Spinal cord (tissue), 10 donors: ENCODE measurements around the gene GAGE12J. TPM values are rescaled to one million over a fixed set of nuclear protein-coding genes. Genes with fewer than 3 reads are reported as not detected.
"Not testable (repeated sequence)": the region's sequence is repeated elsewhere in the genome, so short reads cannot be mapped to it uniquely, and the experiment has no call there.

Experiments
- DNase-seq, 6 donors: peaks; one replicate each; pipeline versions ENCODE4 v3.0.0 to v3.0.0-alpha.2; 2013 to 2015; ENCODE audit warnings: low spot score in 6 of 6, low read depth in 4 of 6
- H3K27ac ChIP-seq: one replicate; pipeline ENCODE4 v1.5.1; 2013; ENCODE audit warnings: low read depth, low read length, control low read depth
- H3K27me3 ChIP-seq: one replicate; pipeline ENCODE4 v1.6.1; 2013; ENCODE audit warnings: low read length; ENCODE audit not compliant: control insufficient read depth, insufficient read depth
- H3K36me3 ChIP-seq: one replicate; pipeline ENCODE4 v1.6.1; 2013; ENCODE audit warnings: low read length; ENCODE audit not compliant: control insufficient read depth, insufficient read depth
- H3K4me1 ChIP-seq: one replicate; pipeline ENCODE4 v1.6.1; 2013; ENCODE audit warnings: low read length; ENCODE audit not compliant: control insufficient read depth, insufficient read depth
- H3K4me3 ChIP-seq: one replicate; pipeline ENCODE4 v1.5.1; 2013; ENCODE audit warnings: low read depth, low read length, control low read depth
- H3K9me3 ChIP-seq: one replicate; pipeline ENCODE4 v1.6.1; 2013; ENCODE audit warnings: low read length; ENCODE audit not compliant: control insufficient read depth, insufficient read depth
- WGBS: methylation state at CpG from one replicate; pipeline ENCODE4 v1.1.5; 2013; ENCODE audit warnings: missing lambda C conversion rate; ENCODE audit not compliant: insufficient coverage; 5-methylcytosine and 5-hydroxymethylcytosine counted together
- polyA plus RNA-seq, 2 donors: library from polyadenylated mRNA; unstranded; fragments of 120-200 nt; gene quantifications; one replicate each; pipeline ENCODE4 v1.2.1, GENCODE V29; 2013; ENCODE audit not compliant: insufficient read length in 2 of 2
- total RNA-seq, 2 donors: library from RNA; depleted of rRNA in 1 of 2; stranded (reverse); fragments of 120-200 nt in 1 of 2; fragments of >200 nt in 1 of 2; gene quantifications; one replicate each; pipeline versions ENCODE4 v1.2.3 to v1.2.4, GENCODE V29; 2013 to 2014
- donor health status: healthy.

The GAGE12J gene
- total and polyA plus RNA-seq, 4 donors: not detected

DNA sequence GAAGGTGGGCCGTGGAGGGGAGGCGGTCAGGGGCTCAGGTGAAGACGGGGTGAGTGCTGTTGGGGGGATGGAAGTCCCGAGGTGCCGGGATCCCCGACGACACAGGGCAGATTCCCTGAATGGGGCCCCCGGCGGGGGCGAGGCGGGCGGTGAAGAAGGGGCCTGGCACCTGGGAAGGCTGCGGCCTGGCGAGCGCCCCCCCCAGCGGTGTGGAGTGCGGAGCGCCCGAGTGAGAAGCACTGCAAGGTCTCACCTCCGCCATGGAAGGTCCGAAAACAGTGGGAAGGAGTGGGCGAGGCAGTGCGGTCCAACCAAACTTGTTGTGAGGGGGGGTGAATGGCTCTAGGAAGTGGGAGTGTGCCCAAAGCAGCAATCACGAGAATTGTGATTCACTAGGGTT is 19.6 kb downstream of the GAGE12J start:
- H3K4me1 ChIP-seq, H3K4me3 ChIP-seq, H3K27me3 ChIP-seq, DNase-seq, H3K9me3 ChIP-seq, H3K36me3 ChIP-seq, H3K27ac ChIP-seq: not testable (repeated sequence)
- WGBS: 68% methylated on average over 5 of the region's 24 CpGs

DNA sequence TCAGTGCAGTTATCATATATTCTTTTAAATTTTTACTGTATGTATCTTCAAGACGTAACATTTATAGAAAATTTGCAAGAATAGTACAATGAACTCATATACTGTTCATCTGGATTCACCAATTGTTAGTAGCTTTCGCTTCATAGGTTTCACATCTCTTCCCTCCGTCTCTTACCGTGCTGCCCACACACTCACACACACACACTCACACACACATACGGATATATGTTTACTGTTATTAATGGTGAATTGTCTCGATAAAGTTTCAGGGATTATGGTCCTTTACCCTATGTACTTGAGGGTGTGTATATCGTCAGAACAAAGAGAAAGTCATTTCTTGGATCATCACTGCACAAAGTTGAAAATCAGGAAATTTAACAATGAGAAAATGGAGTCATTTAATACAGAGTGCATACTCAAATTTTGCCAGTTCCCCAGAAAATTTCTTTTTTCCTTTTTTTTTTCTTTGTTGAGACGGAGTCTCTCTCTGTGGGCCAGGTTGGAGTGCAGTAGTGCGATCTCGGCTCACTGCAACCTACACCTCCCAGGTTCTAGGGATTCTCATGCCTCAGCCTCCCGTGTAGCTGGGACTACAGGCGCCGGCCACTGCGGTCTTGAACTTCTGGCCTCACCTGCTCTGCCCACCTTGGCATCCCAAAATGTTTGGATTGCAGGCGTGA is 22.8 kb downstream of the GAGE12J start:
- not testable (repeated sequence) for H3K9me3 ChIP-seq, H3K4me3 ChIP-seq, DNase-seq, H3K4me1 ChIP-seq, H3K36me3 ChIP-seq, H3K27me3 ChIP-seq, H3K27ac ChIP-seq
- WGBS: no CpG with 5 or more reads among the region's 15 CpGs

DNA sequence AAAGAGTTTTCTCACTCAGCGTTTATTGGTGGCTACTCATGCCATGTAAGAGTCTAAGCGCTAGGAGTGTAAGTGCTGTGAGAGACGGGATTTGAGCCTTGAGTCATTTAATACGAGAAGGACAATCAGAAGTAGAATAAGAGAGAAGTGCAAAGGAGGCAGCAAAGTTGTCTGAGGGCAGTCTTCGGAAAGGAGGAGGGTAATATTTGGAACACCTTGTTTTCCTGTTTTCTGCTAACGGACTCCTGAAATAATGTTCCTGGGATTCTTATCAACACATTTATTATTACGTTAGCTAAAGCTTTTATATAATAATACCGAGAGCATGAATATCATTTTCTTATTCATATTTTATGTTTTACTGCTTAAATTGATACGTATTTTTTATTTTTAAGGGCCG is 23.6 kb downstream of the GAGE12J start:
- not testable (repeated sequence) for H3K4me1 ChIP-seq, H3K36me3 ChIP-seq, DNase-seq, H3K27ac ChIP-seq, H3K27me3 ChIP-seq, H3K4me3 ChIP-seq, H3K9me3 ChIP-seq
- 73% methylated on average over 2 of the region's 10 CpGs for WGBS

DNA sequence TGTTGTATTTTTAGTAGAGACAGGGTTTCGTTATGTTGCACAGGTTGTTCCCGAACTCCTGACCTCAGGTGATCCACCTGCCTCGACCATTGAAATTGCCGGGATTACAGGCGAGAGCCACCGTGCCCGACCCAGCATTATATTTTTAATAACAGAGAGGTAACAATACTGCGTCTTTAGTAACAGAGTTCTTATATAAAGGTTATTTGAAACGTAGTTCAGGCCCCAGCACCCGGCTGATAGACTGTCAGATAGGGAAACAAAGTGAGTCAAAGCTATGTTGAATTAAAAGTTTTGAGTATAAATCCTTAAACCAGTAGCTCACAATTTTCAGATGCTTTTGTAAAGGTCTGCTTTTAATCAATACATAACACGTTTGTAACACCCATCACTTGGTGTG is 24.3 kb downstream of the GAGE12J start:
- H3K4me1 ChIP-seq, H3K27ac ChIP-seq, H3K9me3 ChIP-seq, H3K4me3 ChIP-seq, H3K36me3 ChIP-seq, H3K27me3 ChIP-seq: not testable (repeated sequence)
- 83% methylated on average over 6 of the region's 11 CpGs for WGBS
- DNase-seq: peak in 1 of 6 donors; percentile 8

Other genes starting within 250 kb of the GAGE12J start
- gene PRAF2, start 248.0 kb upstream of the GAGE12J start, total RNA-seq: 10 to 100 TPM in 1 of 2 donors, 1 to 10 TPM in 1; 7.3 to 16.1 TPM
- 100 to 1,000 TPM; 122 to 128 TPM for gene PRAF2, start 248.0 kb upstream of the GAGE12J start, polyA plus RNA-seq
- 10 to 100 TPM; 24.5 to 47.3 TPM for gene WDR45, start 242.2 kb upstream of the GAGE12J start, total RNA-seq
- gene WDR45, start 242.2 kb upstream of the GAGE12J start, polyA plus RNA-seq: 10 to 100 TPM; 42.2 to 49.0 TPM
- 10 to 100 TPM; 22.9 to 32.3 TPM for gene GPKOW, start 198.3 kb upstream of the GAGE12J start, total RNA-seq
- gene GPKOW, start 198.3 kb upstream of the GAGE12J start, polyA plus RNA-seq: 10 to 100 TPM; 34.2 to 35.6 TPM
- 1 to 10 TPM; 2.0 to 6.2 TPM for gene MAGIX, start 159.3 kb upstream of the GAGE12J start, total RNA-seq
- gene MAGIX, start 159.3 kb upstream of the GAGE12J start, polyA plus RNA-seq: 1 to 10 TPM; 5.5 to 6.0 TPM
- 10 to 100 TPM in 1 of 2 donors, 1 to 10 TPM in 1; 3.6 to 26.1 TPM for gene PLP2, start 150.1 kb upstream of the GAGE12J start, total RNA-seq
- gene PLP2, start 150.1 kb upstream of the GAGE12J start, polyA plus RNA-seq: 10 to 100 TPM; 11.9 to 22.8 TPM
- 1 to 10 TPM; 2.0 to 2.2 TPM for gene PRICKLE3, start 135.7 kb upstream of the GAGE12J start, total RNA-seq
- 1 to 10 TPM; 1.7 to 3.1 TPM for gene PRICKLE3, start 135.7 kb upstream of the GAGE12J start, polyA plus RNA-seq
- 100 to 1,000 TPM in 1 of 2 donors, 10 to 100 TPM in 1; 83.5 to 192 TPM for gene SYP, start 121.8 kb upstream of the GAGE12J start, total RNA-seq
- 100 to 1,000 TPM; 299 to 344 TPM for gene SYP, start 121.8 kb upstream of the GAGE12J start, polyA plus RNA-seq
- under 1 TPM; under 0.01 to 0.11 TPM for gene CACNA1F, start 88.7 kb upstream of the GAGE12J start, total RNA-seq
- under 1 TPM; 0.11 to 0.21 TPM for gene CACNA1F, start 88.7 kb upstream of the GAGE12J start, polyA plus RNA-seq
- gene CCDC22, start 86.6 kb upstream of the GAGE12J start, total RNA-seq: 1 to 10 TPM; 7.2 to 8.1 TPM
- 10 to 100 TPM; 20.6 to 21.2 TPM for gene CCDC22, start 86.6 kb upstream of the GAGE12J start, polyA plus RNA-seq
- gene FOXP3, start 57.3 kb upstream of the GAGE12J start, total RNA-seq: under 1 TPM in 1 of 2 donors, not detected in 1; 0.11 TPM
- 1 to 10 TPM; 1.2 to 1.3 TPM for gene FOXP3, start 57.3 kb upstream of the GAGE12J start, polyA plus RNA-seq
- 10 to 100 TPM; 13.3 to 13.4 TPM for gene PPP1R3F, start 52.2 kb upstream of the GAGE12J start, total RNA-seq
- 10 to 100 TPM; 24.1 to 25.1 TPM for gene PPP1R3F, start 52.2 kb upstream of the GAGE12J start, polyA plus RNA-seq
- gene GAGE10, start 18.4 kb upstream of the GAGE12J start, total RNA-seq: not detected
- not detected for gene GAGE10, start 18.4 kb upstream of the GAGE12J start, polyA plus RNA-seq
- gene GAGE13, start 9.5 kb downstream of the GAGE12J start, total RNA-seq: not detected
- not detected for gene GAGE13, start 9.5 kb downstream of the GAGE12J start, polyA plus RNA-seq
- gene GAGE12C, start 210.1 kb downstream of the GAGE12J start, total RNA-seq: not detected
- gene GAGE12C, start 210.1 kb downstream of the GAGE12J start, polyA plus RNA-seq: not detected
- not detected for gene GAGE12D, start 219.7 kb downstream of the GAGE12J start, total RNA-seq
- gene GAGE12D, start 219.7 kb downstream of the GAGE12J start, polyA plus RNA-seq: not detected
- not detected for gene GAGE12E, start 229.3 kb downstream of the GAGE12J start, total RNA-seq
- not detected for gene GAGE12E, start 229.3 kb downstream of the GAGE12J start, polyA plus RNA-seq
- not detected for gene GAGE12F, start 238.8 kb downstream of the GAGE12J start, total RNA-seq
- gene GAGE12F, start 238.8 kb downstream of the GAGE12J start, polyA plus RNA-seq: not detected
- not detected for gene GAGE12G, start 248.4 kb downstream of the GAGE12J start, total RNA-seq
- gene GAGE12G, start 248.4 kb downstream of the GAGE12J start, polyA plus RNA-seq: not detected